Tibial artery (tissue), 4 donors: Measurements from ENCODE around the gene MIB2.

Experiments
- DNase-seq, 2 donors: peaks; one replicate each; pipeline ENCODE4 v3.0.0-alpha.2; 2019
- H3K27ac ChIP-seq, 2 donors: fragments of 200-600 bp; sonication (generic) in 1 of 2; 1 replicate in 1 of 2; 2 replicates in 1 of 2; pipeline ENCODE4 v1.5.1; 2018 to 2019; ENCODE audit warnings: mild to moderate bottlenecking in 1 of 2
- H3K27me3 ChIP-seq, 2 donors: fragments of 200-600 bp; sonication (generic) in 1 of 2; one replicate each; pipeline versions ENCODE4 v1.5.1 to v1.6.0; 2016 to 2019
- H3K36me3 ChIP-seq, 3 donors: fragments of 200-600 bp; sonication (generic) in 2 of 3; one replicate each; pipeline ENCODE4 v1.5.1; 2016 to 2019; ENCODE audit warnings: mild to moderate bottlenecking in 2 of 3
- H3K4me1 ChIP-seq, 4 donors: fragments of 200-600 bp; sonication (generic) in 2 of 4; 1 replicate in 3 of 4; 2 replicates in 1 of 4; pipeline ENCODE4 v1.5.1; 2016 to 2019
- H3K4me3 ChIP-seq, 2 donors: fragments of 200-600 bp; sonication (generic) in 1 of 2; 1 replicate in 1 of 2; 2 replicates in 1 of 2; pipeline ENCODE4 v1.5.1; 2018 to 2019; ENCODE audit warnings: mild to moderate bottlenecking in 2 of 2
- H3K9me3 ChIP-seq, 3 donors: fragments of 200-600 bp; sonication (generic) in 1 of 3; one replicate each; pipeline ENCODE4 v1.5.1; 2016 to 2019
- CTCF ChIP-seq, 2 experiments: fragments of 200-600 bp in 1 of 2; fragments of 450-650 bp in 1 of 2; IDR thresholded peaks; one replicate each; pipeline ENCODE4 v1.5.1; 2017 to 2019; ENCODE audit warnings: antibody characterized with exemption in 2 of 2, mild to moderate bottlenecking in 1 of 2, moderate library complexity in 1 of 2
- intact Hi-C: fragments of 100-400 bp; cut with DNase I; formaldehyde crosslinking; loops from one replicate; pipeline ENCODE4 v1.15.0; 2023; ENCODE audit warnings: low total_unique reads

The MIB2 gene

DNA sequence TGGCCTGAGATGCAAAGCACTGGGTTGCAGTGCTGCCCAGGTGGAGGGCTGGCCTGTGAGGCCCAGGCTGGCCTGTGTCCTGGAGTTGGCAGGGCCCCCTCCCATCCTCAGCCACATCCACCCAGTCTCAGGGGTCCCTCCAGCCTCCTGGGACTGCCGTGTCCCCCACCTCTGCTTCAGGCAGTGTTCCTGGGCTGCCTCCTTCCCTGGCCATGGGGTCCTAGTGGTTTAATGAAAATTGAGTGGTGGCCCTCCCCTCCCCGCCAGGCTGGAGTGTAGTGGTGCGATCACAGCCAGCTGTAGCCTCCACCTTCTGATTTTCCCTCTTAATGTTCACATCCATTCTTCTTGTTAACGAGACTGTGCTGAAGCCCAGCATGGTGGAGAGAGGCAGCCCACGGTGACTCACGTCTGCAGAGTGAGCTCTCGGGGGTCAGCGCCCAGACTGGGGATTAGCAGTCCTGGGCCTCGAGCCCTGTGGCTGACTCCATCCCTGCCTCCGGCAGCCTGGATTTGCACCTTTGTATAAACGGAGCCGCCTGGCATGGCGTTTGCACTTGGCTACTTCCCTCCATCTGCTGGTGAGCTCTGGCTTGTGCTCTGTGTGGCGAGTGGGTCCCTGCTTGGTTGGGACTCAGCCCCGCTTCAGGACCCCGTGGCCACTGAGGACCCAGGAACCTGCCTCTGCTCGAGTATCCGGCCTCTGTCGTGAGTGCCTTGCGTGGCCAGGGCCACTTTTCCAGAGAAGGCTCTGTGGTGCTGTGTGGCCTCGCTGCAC lies 6.9 kb downstream of the MIB2 start:
- H3K4me1 ChIP-seq = peaks cover 0 to 8% (median 5%) of the 10 kb centered on the region in 4 donors
- DNase-seq = no peak

GRCh38 chr1:1622788-1623094 lies 7.4 kb downstream of the MIB2 start:
- peaks cover 0 to 2% (median under 1%) of the 10 kb centered on the region in 4 donors for H3K4me1 ChIP-seq
- H3K4me3 ChIP-seq = no peak overlapping the region
- H3K27ac ChIP-seq = no peak overlapping the region
- intact Hi-C loops = no loop called here
- H3K36me3 ChIP-seq = peaks cover under 1 to 94% (median 21%) of the 10 kb centered on the region in 3 donors
- DNase-seq = no peak
- H3K9me3 ChIP-seq = no peaks in the 10 kb centered on the region
- TF ChIP-seq CTCF (IDR thresholded peaks at IDR 0.05) = no peak
- peaks cover 0 to 2% of the 10 kb centered on the region in 2 donors for H3K27me3 ChIP-seq

More for the DNA sequence above, 6.9 kb downstream of the MIB2 start:
- intact Hi-C loops = no loop called here
- no peak for TF ChIP-seq CTCF (IDR thresholded peaks at IDR 0.05)
- H3K27me3 ChIP-seq = no peaks in the 10 kb centered on the region
- H3K4me3 ChIP-seq = no peak overlapping the region
- H3K27ac ChIP-seq = no peak overlapping the region
- no peaks in the 10 kb centered on the region for H3K9me3 ChIP-seq
- H3K36me3 ChIP-seq = peaks cover 0 to 90% (median 16%) of the 10 kb centered on the region in 3 donors

DNA sequence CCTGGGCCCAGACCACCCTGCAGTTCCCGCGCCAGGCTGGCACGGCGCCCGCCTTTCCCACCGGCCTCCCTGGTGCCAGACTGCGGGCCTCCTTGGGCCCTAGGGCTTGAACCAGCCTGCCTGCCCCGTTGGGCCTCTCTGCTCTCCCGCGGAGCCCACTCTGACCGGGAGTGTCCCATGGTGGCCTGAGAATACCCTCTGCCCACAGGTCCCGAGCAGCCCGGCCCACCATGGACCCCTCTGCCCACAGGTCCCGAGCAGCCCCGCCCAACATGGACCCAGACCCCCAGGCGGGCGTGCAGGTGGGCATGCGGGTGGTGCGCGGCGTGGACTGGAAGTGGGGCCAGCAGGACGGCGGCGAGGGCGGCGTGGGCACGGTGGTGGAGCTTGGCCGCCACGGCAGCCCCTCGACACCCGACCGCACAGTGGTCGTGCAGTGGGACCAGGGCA lies 7.9 kb downstream of the MIB2 start:
- DNase-seq = no peak
- intact Hi-C loops = no loop called here
- Histone ChIP-seq H3K9me3 (no peaks in the 10 kb centered on the region), H3K4me3 (no peak overlapping the region), H3K27ac (no peak overlapping the region), H3K4me1 (no peaks in the 10 kb centered on the region), H3K36me3 (peaks cover 5 to 94% (median 20%) of the 10 kb centered on the region in 3 donors), H3K27me3 (peaks cover 0 to 7% of the 10 kb centered on the region in 2 donors)
- no peak for TF ChIP-seq CTCF (IDR thresholded peaks at IDR 0.05)

GRCh38 chr1:1623631-1624442 lies 8.5 kb downstream of the MIB2 start:
- Histone ChIP-seq H3K4me1 (no peaks in the 10 kb centered on the region), H3K4me3 (no peak overlapping the region), H3K36me3 (peaks cover 9 to 94% (median 27%) of the 10 kb centered on the region in 3 donors), H3K27ac (no peak overlapping the region), H3K9me3 (no peaks in the 10 kb centered on the region), H3K27me3 (peaks cover 0 to 13% of the 10 kb centered on the region in 2 donors)
- DNase-seq = no peak
- TF ChIP-seq CTCF (IDR thresholded peaks at IDR 0.05) = no peak
- intact Hi-C loops = no loop called here

- Histone ChIP-seq H3K4me1 (no peaks in the 10 kb centered on the region), H3K36me3 (peaks cover 9 to 93% (median 29%) of the 10 kb centered on the region in 3 donors), H3K4me3 (no peak overlapping the region), H3K27me3 (peaks cover 0 to 22% of the 10 kb centered on the region in 2 donors), H3K27ac (no peak overlapping the region), H3K9me3 (no peaks in the 10 kb centered on the region)
- no peak for DNase-seq
- no peak for TF ChIP-seq CTCF (IDR thresholded peaks at IDR 0.05)
- intact Hi-C loops = no loop called here
Observed at GRCh38 chr1:1624443-1625403, 9.4 kb downstream of the MIB2 start.
